GM12801 (cell line): ENCODE results near the gene CCDC102A.

Source experiments
- CTCF ChIP-seq: IDR thresholded peaks from one replicate; pipeline ENCODE4 v1.5.1; 2011; ENCODE audit warnings: control low read depth; ENCODE audit not compliant: insufficient read length; ENCODE audit errors: extremely low read depth

CCDC102A gene

DNA sequence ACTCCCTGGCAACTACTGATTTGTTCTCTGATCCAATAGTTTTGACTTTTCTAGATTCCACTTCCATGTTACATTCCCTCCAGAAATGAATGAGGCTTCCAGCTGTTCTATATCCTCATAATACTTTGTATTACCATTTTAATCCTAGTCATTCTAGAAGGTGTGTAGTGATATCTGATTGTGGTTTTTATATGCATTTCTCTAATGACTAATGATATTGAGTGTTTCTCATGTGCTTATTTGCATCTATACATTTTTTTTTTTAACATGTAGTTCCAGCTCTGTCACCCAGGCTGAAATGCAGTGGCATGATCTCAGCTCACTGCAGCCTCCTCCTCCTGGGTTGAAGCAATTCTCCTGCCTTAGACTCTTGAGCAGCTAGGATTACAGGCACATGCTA is 13.4 kb upstream of the CCDC102A start:
- TF ChIP-seq CTCF: no peak

DNA sequence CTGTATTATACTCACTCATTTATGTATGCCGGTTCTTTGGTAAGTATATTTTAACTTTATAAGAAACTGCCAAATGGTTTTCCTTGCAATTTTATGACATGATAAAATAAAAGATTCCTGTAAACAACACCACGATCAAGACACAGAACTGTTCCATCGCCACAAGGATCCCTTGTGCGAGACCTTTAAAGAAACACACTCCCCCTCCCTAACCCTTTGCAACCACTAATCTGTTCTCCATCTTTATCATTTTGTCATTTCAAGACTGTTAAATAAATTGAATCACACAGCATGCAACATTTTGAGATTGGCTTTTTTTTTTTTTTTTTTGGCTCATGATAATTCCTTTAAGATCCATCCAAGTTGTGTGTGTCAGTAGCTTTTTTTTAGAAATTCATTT is 12.0 kb upstream of the CCDC102A start:
- TF ChIP-seq CTCF: no peak

- no peak for TF ChIP-seq CTCF
These were observed 7.8 kb upstream of the CCDC102A start for GRCh38 chr16:57544124-57544653.

GRCh38 chr16:57541754-57542435 is 5.5 kb upstream of the CCDC102A start:
- TF ChIP-seq CTCF: no peak

- TF ChIP-seq CTCF: no peak
These were observed 4.8 kb upstream of the CCDC102A start for GRCh38 chr16:57540906-57541753.

DNA sequence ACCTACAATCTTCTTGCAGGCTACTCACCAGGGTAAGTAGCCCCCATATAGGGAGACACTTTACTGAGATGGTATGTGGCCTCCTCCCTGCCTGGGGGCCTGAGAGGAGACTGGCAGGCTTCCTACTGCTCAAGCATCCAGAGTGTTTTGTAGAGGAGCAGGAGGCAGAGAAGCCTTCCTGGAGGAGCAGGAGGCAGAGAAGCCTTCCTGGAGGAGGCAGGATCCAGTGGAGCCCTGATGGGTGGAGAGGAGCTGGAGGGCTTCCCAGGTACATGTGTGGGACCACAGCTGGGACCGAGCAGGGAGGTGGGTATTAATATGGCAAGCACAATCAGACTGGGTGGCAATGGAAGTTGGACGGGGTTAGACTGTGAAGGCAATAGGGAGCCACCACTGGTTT is 4.0 kb upstream of the CCDC102A start:
- TF ChIP-seq CTCF: no peak

- TF ChIP-seq CTCF: no peak
These were observed 2.9 kb upstream of the CCDC102A start for GRCh38 chr16:57539072-57539796.
